HG03575 (cell line): ENCODE measurements around the gene FOXJ1.
"Not testable (repeated sequence)": the region's sequence is repeated elsewhere in the genome, so short reads cannot be mapped to it uniquely, and the experiment has no call there.

Experiments used
- ATAC-seq: cut with Tn5 transposase; IDR thresholded peaks from one replicate; pipeline ENCODE4 v1.9.1; 2021; ENCODE audit not compliant: unreplicated experiment, insufficient number of reproducible peaks, low FRiP score; ENCODE audit errors: extremely low read depth

The FOXJ1 gene

GRCh38 chr17:76141212-76142038 is at the start of gene FOXJ1:
TSS of gene FOXJ1 (minus strand) at chr17:76141245. CDS start at chr17:76140395, 850 bp downstream.
- no peak for ATAC-seq

GRCh38 chr17:76189741-76190140 is 48.7 kb upstream of the FOXJ1 start:
- no peak for ATAC-seq

- ATAC-seq = no peak
Measured at GRCh38 chr17:76189247-76189646, 48.2 kb upstream of the FOXJ1 start.

GRCh38 chr17:76188213-76189016 is 47.4 kb upstream of the FOXJ1 start:
- ATAC-seq = no peak

- ATAC-seq = not testable (repeated sequence)
Measured at GRCh38 chr17:76186774-76187173, 45.7 kb upstream of the FOXJ1 start.

- ATAC-seq = no peak
Measured at GRCh38 chr17:76184290-76184689, 43.2 kb upstream of the FOXJ1 start.

GRCh38 chr17:76182016-76182764 is 41.1 kb upstream of the FOXJ1 start:
- no peak for ATAC-seq

- no peak for ATAC-seq
Measured at GRCh38 chr17:76179496-76180467, 38.7 kb upstream of the FOXJ1 start.

- ATAC-seq = no peak
Measured at GRCh38 chr17:76178124-76178523, 37.1 kb upstream of the FOXJ1 start.

GRCh38 chr17:76176701-76177574 is 35.9 kb upstream of the FOXJ1 start:
- ATAC-seq = no peak

GRCh38 chr17:76174037-76174436 is 33.0 kb upstream of the FOXJ1 start:
- no peak for ATAC-seq

GRCh38 chr17:76173474-76173873 is 32.4 kb upstream of the FOXJ1 start:
- no peak for ATAC-seq

- no peak for ATAC-seq
Measured at GRCh38 chr17:76171706-76172105, 30.7 kb upstream of the FOXJ1 start.

- no peak for ATAC-seq
Measured at GRCh38 chr17:76170114-76170513, 29.1 kb upstream of the FOXJ1 start.

GRCh38 chr17:76166906-76167305 is 25.9 kb upstream of the FOXJ1 start:
- no peak for ATAC-seq

- no peak for ATAC-seq
Measured at GRCh38 chr17:76166168-76166567, 25.1 kb upstream of the FOXJ1 start.

GRCh38 chr17:76164331-76164730 is 23.3 kb upstream of the FOXJ1 start:
- no peak for ATAC-seq

GRCh38 chr17:76163919-76164318 is 22.9 kb upstream of the FOXJ1 start:
- ATAC-seq = no peak
